Esophagus squamous epithelium (tissue), 5 donors: ENCODE data around the gene GLIPR2. TPM values are rescaled to one million over a fixed set of nuclear protein-coding genes. Genes with fewer than 3 reads are reported as not detected.
A peak's percentile ranks its signal among the peaks of the same experiment; 100 is the strongest.

Experiments
- DNase-seq: peaks from one replicate; lab custom pipeline; 2025; lab: John Stamatoyannopoulos, UW
- H3K27ac ChIP-seq, 4 donors: fragments of 200-600 bp; sonication (generic); one replicate each; pipeline ENCODE4 v1.5.1; 2016 to 2019; ENCODE audit warnings: mild to moderate bottlenecking in 1 of 4
- H3K27me3 ChIP-seq, 4 donors: fragments of 200-600 bp; sonication (generic); 1 replicate in 3 of 4; 2 replicates in 1 of 4; pipeline versions ENCODE4 v1.5.1 to v1.6.0; 2017 to 2021; ENCODE audit warnings: antibody characterized with exemption in 1 of 4
- H3K36me3 ChIP-seq, 3 donors: fragments of 200-600 bp; sonication (generic); one replicate each; pipeline ENCODE4 v1.5.1; 2016 to 2019
- H3K4me1 ChIP-seq, 3 donors: fragments of 200-600 bp; sonication (generic); one replicate each; pipeline ENCODE4 v1.5.1; 2017 to 2019
- H3K4me3 ChIP-seq, 4 donors: fragments of 200-600 bp; sonication (generic); 1 replicate in 3 of 4; 2 replicates in 1 of 4; pipeline ENCODE4 v1.5.1; 2016 to 2019; ENCODE audit warnings: mild to moderate bottlenecking in 2 of 4, moderate library complexity in 1 of 4
- H3K9me3 ChIP-seq, 3 donors: fragments of 200-600 bp; sonication (generic); one replicate each; pipeline ENCODE4 v1.5.1; 2016 to 2019
- POLR2A ChIP-seq, 4 donors: fragments of 450-650 bp; IDR thresholded peaks; one replicate each; pipeline ENCODE4 v1.6.1; 2017; ENCODE audit warnings: antibody characterized with exemption in 4 of 4, mild to moderate bottlenecking in 4 of 4, moderate library complexity in 3 of 4
- WGBS, 2 donors: methylation state at CpG; one replicate each; pipeline ENCODE4 v1.1.5; 2018; 5-methylcytosine and 5-hydroxymethylcytosine counted together
- intact Hi-C: fragments of 100-400 bp; cut with DNase I; formaldehyde crosslinking; loops from one replicate; pipeline ENCODE4 v1.15.0; 2022
- total RNA-seq, 4 donors: library from RNA; depleted of rRNA; stranded (reverse); fragments of >200 nt; gene quantifications; one replicate each; pipeline ENCODE4 v1.1.0, GENCODE V29; 2016
- TF ChIP-seq, protein P1 (sequence below), 6 experiments: fragments of 450-650 bp in 4 of 6; fragments of 200-600 bp in 2 of 6; sonication (generic) in 2 of 6; IDR thresholded peaks; one replicate each; pipeline ENCODE4 v1.5.1; 2016 to 2019; ENCODE audit warnings: antibody characterized with exemption in 6 of 6, mild to moderate bottlenecking in 4 of 6, moderate library complexity in 4 of 6
- donor health status: DM: yes; HTN: yes; CAD: no.

GLIPR2 gene
- total RNA-seq, 4 donors from 2014 or later = 0.61 to 13.4 (median 6.0) TPM

DNA sequence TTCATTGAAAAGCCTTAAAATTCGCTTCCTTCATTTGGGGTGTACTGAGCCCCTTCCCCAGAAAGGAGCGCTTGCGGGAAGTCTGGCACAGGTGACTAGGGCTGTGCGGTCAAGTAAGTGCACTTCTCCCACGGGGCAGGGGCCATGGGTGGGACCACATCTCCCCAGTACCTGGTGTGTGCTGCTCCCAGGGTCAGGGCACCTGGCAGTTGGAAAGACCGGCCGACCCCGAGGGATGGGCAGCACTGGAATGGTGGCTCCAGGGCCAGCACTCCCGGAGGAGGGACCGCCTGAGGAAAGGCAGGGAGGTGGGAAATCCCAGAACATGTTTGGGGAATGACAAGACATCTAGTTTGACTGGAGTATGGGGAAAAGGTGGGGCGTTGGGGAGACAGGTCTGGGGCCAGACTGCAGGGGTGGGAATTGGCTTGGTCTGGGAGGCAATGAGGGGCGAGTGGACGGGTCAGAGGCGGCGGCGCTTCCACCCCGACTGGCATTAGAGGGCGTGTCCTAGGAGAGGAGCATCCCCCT, 727 bp upstream of the GLIPR2 start:
- WGBS, 2 donors = 1 to 12% methylated on average over 13 to 15 of the region's 18 CpGs
- Histone ChIP-seq H3K27ac (peak overlapping the region; percentile 68 to 90 (median 79)), H3K4me3 (peak overlapping the region; percentile 57 to 87 (median 68)), H3K4me1 (peaks cover 23 to 70% (median 33%) of the 10 kb centered on the region in 3 donors), H3K27me3 (peaks cover 0 to 30% (median 0%) of the 10 kb centered on the region in 4 donors), H3K9me3 (no peaks in the 10 kb centered on the region), H3K36me3 (no peaks in the 10 kb centered on the region)
- intact Hi-C loops = no loop called here
- TF ChIP-seq, protein P1, sequence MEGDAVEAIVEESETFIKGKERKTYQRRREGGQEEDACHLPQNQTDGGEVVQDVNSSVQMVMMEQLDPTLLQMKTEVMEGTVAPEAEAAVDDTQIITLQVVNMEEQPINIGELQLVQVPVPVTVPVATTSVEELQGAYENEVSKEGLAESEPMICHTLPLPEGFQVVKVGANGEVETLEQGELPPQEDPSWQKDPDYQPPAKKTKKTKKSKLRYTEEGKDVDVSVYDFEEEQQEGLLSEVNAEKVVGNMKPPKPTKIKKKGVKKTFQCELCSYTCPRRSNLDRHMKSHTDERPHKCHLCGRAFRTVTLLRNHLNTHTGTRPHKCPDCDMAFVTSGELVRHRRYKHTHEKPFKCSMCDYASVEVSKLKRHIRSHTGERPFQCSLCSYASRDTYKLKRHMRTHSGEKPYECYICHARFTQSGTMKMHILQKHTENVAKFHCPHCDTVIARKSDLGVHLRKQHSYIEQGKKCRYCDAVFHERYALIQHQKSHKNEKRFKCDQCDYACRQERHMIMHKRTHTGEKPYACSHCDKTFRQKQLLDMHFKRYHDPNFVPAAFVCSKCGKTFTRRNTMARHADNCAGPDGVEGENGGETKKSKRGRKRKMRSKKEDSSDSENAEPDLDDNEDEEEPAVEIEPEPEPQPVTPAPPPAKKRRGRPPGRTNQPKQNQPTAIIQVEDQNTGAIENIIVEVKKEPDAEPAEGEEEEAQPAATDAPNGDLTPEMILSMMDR (IDR thresholded peaks at IDR 0.05) = no peak
- TF ChIP-seq POLR2A (IDR thresholded peaks at IDR 0.05) = no peak
- DNase-seq = no peak

DNA sequence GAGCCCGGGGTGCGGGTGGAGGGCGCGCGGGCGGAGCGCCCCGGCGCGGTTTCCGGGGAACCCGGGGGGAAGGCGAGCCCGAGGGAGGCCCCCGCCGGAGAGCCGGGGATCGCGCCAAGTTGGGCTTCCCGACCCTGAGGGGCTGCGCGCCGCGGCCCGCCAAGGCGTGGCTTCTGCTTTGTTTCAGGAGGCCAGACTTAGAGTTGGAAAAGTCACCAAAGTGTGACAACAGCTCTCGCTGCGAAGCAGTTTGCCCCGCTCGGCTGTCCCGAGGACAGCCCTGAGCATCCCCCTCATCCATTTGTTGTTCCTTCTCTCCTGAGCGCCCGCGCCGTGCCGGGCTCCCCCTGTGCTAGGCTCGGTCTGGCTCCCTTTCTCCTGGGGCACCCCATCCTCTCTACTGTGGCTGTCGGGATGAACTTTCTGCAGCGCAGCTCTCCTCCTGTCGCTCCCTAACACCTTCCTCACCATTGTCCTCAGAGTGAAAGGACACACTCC, 410 bp downstream of the GLIPR2 start:
- Histone ChIP-seq H3K4me3 (peak overlapping the region; percentile 57 to 87 (median 68)), H3K4me1 (peaks cover 35 to 77% (median 43%) of the 10 kb centered on the region in 3 donors), H3K27me3 (peaks cover 0 to 30% (median 0%) of the 10 kb centered on the region in 4 donors), H3K9me3 (no peaks in the 10 kb centered on the region), H3K36me3 (no peaks in the 10 kb centered on the region), H3K27ac (peak overlapping the region; percentile 68 to 90 (median 79))
- intact Hi-C loops = no loop called here
- no peak for DNase-seq
- WGBS, 2 donors = 1 to 8% methylated on average over 10 to 14 of the region's 40 CpGs
- TF ChIP-seq, protein P1 (IDR thresholded peaks at IDR 0.05) = no peak
- TF ChIP-seq POLR2A (IDR thresholded peaks at IDR 0.05) = no peak

GRCh38 chr9:36137392-36138004, 965 bp downstream of the GLIPR2 start:
- H3K4me1 ChIP-seq = peaks cover 39 to 77% (median 46%) of the 10 kb centered on the region in 3 donors
- 0 to 27% methylated on average over 1 to 9 of the region's 12 CpGs for WGBS, 2 donors
- H3K4me3 ChIP-seq = peak overlapping the region; percentile 57 to 87 (median 68)
- intact Hi-C loops = no loop called here
- H3K36me3 ChIP-seq = no peaks in the 10 kb centered on the region
- H3K27me3 ChIP-seq = peaks cover 0 to 30% (median 0%) of the 10 kb centered on the region in 4 donors
- peak overlapping the region; percentile 68 to 90 (median 79) for H3K27ac ChIP-seq
- H3K9me3 ChIP-seq = no peaks in the 10 kb centered on the region
- no peak for TF ChIP-seq POLR2A (IDR thresholded peaks at IDR 0.05)
- TF ChIP-seq, protein P1 (IDR thresholded peaks at IDR 0.05) = no peak
- DNase-seq = no peak

- WGBS, 2 donors = 84 to 86% methylated on average over 8 to 9 of the region's 10 CpGs
- Histone ChIP-seq H3K27me3 (peaks cover 0 to 30% (median 0%) of the 10 kb centered on the region in 4 donors), H3K4me1 (peaks cover 49 to 82% (median 55%) of the 10 kb centered on the region in 3 donors), H3K36me3 (no peaks in the 10 kb centered on the region), H3K4me3 (no peak overlapping the region), H3K9me3 (no peaks in the 10 kb centered on the region), H3K27ac (no peak overlapping the region)
- no peak for DNase-seq
- intact Hi-C loops = no loop called here
- TF ChIP-seq, protein P1 (IDR thresholded peaks at IDR 0.05) = no peak
- TF ChIP-seq POLR2A (IDR thresholded peaks at IDR 0.05) = no peak
Measured at GRCh38 chr9:36138496-36138895, 2.0 kb downstream of the GLIPR2 start.

DNA sequence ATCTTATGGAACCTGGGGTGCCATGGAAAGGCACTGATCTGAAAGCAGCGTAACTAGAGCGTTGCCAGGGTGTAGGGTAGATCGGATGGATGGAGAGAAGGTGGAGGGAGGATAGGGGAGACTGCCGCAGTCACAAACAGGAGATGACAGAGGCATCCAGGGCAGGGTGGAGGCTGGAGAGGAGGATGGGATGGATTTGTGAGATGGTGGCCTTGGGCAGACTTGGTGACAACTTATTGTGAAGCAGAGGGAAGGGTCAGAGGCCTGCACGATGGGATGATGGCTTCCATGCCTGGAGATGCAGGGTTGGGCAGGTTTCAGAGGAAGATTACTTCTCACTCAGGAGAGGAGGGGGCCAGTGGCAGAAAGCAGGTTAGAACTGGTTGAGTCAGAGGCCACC, 2.4 kb downstream of the GLIPR2 start:
- no peak for DNase-seq
- TF ChIP-seq POLR2A (IDR thresholded peaks at IDR 0.05) = no peak
- TF ChIP-seq, protein P1 (IDR thresholded peaks at IDR 0.05) = no peak
- WGBS, 2 donors = 83 to 88% methylated on average over 5 of the region's 5 CpGs

More for the DNA sequence above, 2.4 kb downstream of the GLIPR2 start:
- no peak overlapping the region for H3K4me3 ChIP-seq
- no peaks in the 10 kb centered on the region for H3K9me3 ChIP-seq
- H3K27ac ChIP-seq = no peak overlapping the region
- H3K4me1 ChIP-seq = peaks cover 49 to 85% (median 55%) of the 10 kb centered on the region in 3 donors
- H3K36me3 ChIP-seq = no peaks in the 10 kb centered on the region
- intact Hi-C loops = no loop called here
- H3K27me3 ChIP-seq = peaks cover 0 to 30% (median 0%) of the 10 kb centered on the region in 4 donors
